ENCODE results near the gene DYRK3.

The DYRK3 gene

DNA sequence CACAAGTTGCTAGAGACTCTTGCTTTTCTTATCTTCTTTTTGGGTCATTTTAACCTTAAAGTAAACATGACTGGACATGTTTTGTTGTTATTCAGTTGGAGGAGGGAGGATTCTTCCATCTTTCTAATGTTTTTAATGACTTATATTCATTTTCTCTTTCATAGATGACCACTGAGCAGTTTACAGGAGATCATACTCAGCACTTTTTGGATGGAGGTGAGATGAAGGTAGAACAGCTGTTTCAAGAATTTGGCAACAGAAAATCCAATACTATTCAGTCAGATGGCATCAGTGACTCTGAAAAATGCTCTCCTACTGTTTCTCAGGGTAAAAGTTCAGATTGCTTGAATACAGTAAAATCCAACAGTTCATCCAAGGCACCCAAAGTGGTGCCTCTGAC, 11.9 kb downstream of the DYRK3 start:
- Mint-ChIP-seq H3K27ac (no peak overlapping the region), H3K9me3 (no peaks in the 10 kb centered on the region)

DNA sequence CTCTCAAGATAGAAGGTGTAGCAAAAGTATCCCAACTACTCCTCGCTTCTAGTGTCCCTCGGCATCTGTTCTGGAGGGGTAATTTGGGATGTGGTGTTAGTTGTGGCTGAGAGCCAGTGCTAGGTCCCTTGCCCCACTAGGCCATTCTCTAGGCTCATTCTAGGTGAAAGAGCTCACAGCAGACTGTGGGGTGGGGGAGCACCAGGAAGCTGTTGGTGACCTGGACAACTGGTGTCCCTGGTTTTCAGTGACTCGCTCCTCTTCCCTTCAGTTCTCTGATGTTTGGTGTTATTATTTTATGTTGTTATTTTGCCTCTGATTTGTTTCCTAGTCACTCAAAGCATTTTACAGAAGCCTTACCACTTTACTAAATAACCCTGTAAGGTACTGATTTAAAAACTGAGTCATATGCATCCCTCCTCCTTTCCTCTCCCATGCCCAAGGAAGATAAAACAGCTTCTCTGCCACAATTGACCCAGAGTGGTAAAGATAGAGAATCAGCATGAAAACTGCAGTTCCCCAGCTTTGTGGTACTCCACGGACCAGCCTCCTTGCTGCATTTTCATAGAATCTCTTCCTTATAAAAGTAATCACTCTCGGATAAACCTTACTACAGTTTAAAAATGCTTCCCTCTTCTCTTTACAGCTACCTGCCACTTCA, 14.1 kb downstream of the DYRK3 start:
- no peaks in the 10 kb centered on the region for H3K9me3 Mint-ChIP-seq
- no peaks in the 10 kb centered on the region for H3K4me1 Mint-ChIP-seq (ENCODE audit: low read depth)
- H3K27ac Mint-ChIP-seq = no peak overlapping the region
- H3K4me3 Mint-ChIP-seq = no peak overlapping the region
- H3K36me3 Mint-ChIP-seq (ENCODE audit: low read depth) = peaks cover 19% of the 10 kb centered on the region
- H3K27me3 Mint-ChIP-seq = no peaks in the 10 kb centered on the region

More for the DNA sequence above, 11.9 kb downstream of the DYRK3 start:
- Mint-ChIP-seq H3K36me3 (ENCODE audit: low read depth) (peaks cover 19% of the 10 kb centered on the region), H3K4me3 (no peak overlapping the region), H3K4me1 (ENCODE audit: low read depth) (no peaks in the 10 kb centered on the region), H3K27me3 (no peaks in the 10 kb centered on the region)

DNA sequence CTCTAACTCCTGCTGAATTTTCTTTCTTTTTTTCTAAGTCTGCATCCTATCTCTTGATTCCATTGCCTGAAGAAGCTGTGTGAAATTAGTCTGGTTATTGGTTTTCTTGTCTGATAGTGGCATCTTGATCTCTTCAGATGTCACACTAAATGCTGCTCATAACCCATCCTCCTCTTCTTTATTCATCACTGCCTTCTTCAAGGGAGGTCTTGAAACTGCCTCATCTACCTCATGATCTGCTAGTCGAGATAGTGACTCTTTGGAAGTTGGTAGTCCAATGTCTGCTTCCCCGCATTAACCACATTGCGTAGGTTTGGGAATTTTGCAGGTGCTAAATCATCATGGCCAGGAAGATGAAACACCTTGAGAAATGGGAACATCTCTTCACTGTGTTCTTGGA, 15.7 kb downstream of the DYRK3 start:
- no peaks in the 10 kb centered on the region for H3K4me1 Mint-ChIP-seq (ENCODE audit: low read depth)
- H3K27ac Mint-ChIP-seq = no peak overlapping the region
- H3K4me3 Mint-ChIP-seq = no peak overlapping the region

DNA sequence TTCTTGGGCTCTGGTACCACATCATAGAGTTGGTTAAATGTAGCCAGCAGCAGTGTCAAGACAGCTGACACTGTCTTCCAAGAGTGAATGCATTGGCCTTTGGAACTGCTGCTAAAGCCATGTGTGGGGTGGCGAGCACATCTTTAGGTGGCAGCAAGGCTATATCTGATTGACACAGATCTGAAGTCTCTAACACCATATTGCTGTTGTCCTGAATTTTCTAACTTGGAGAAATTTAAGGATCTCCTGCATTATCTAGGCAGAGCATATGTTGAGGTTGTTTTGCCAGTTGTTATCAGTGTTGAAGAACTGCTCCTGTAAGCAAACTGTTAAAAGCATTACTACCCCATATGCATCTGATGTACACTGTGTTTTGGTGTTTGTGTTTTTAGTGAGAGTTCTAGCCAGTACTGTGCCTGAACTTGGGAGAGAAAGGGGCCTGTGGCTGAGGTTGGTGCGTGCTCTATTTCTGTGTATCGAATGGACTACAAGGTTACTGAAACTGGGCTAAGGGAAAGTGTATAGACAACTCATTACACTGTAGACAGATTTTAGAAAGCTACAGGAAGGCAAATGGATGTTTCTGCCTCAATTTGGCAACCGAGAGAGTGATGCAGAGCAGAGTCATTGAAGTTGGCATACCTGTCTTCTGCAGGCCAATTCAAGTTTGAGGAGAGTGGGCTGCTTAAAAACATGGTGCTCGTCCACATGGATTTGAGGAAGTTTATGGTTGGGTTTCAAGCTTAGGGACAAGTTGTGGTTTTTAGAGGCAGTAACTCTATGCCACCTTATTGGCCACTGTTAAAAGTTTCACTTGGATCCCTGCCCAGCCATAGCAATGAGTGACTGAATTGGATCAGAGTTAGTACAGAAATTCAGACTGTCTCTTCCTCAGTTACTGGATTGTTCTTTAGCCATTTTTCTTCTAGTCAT, 16.9 kb downstream of the DYRK3 start:
- Mint-ChIP-seq H3K4me1 (ENCODE audit: low read depth) (no peaks in the 10 kb centered on the region), H3K4me3 (no peak overlapping the region), H3K9me3 (no peaks in the 10 kb centered on the region), H3K36me3 (ENCODE audit: low read depth) (peaks cover 16% of the 10 kb centered on the region), H3K27me3 (peaks cover 4% of the 10 kb centered on the region), H3K27ac (no peak overlapping the region)

More for the DNA sequence above, 15.7 kb downstream of the DYRK3 start:
- H3K27me3 Mint-ChIP-seq = no peaks in the 10 kb centered on the region
- peaks cover 19% of the 10 kb centered on the region for H3K36me3 Mint-ChIP-seq (ENCODE audit: low read depth)
- H3K9me3 Mint-ChIP-seq = no peaks in the 10 kb centered on the region

DNA sequence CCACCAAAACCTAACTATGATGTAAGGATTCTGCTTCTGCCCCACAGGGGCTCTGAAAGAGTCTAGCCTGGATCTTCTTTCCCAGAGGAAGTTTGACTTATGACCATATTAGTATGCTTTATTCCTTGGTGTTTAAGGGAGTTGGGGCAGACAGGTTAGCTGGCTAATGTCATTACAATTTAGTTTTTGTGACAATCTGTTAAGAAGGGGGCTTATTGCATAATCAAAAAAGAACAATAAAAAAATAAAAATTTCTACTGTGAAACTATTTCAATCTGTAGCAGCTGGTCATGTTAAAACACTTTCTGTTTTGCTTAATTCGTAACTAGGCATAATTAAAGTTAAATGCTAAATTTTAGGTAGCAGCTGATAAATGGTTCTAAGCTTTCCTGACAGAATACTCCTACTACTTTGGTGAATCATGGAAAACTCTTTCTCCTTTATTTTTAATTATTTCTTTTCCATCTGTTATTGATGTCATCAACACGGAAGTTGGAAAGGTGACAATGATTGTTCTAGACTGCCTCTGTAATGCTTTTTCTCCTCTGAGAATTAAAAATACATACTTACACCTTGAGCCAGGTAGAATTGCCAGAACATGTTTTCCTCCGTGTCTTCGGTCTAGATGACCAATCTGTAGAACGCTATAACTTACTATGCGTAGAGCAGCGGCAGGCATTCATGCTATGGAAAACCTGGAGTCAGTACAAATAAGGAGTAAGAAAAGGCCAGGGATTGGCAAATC, 18.6 kb downstream of the DYRK3 start:
- Mint-ChIP-seq H3K27ac (no peak overlapping the region), H3K4me3 (no peak overlapping the region), H3K9me3 (no peaks in the 10 kb centered on the region)

DNA sequence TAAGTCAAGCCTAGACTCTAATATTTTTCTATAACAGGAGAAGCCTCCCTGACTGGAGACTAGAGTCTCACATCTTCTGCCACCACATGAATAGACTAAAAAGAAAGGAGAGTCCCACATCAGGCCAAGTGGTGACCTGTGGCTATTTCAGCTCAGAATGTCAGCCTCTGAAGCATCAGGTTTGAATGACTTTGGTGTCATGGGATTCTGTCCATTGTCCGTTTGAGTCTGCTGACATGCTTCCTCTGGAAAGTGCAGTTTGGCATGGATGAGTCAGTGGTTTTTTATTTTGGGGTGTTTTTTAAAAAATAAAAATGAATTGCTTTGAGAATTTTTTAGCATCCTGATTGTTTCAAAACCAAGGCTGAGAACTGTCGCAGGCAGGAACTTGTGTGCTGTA, 19.5 kb downstream of the DYRK3 start:
- H3K4me1 Mint-ChIP-seq (ENCODE audit: low read depth) = peaks cover 6% of the 10 kb centered on the region
- no peaks in the 10 kb centered on the region for H3K36me3 Mint-ChIP-seq (ENCODE audit: low read depth)
- no peaks in the 10 kb centered on the region for H3K9me3 Mint-ChIP-seq
- H3K4me3 Mint-ChIP-seq = no peak overlapping the region
- H3K27ac Mint-ChIP-seq = no peak overlapping the region
- H3K27me3 Mint-ChIP-seq = peaks cover 21% of the 10 kb centered on the region

More for the DNA sequence above, 18.6 kb downstream of the DYRK3 start:
- Mint-ChIP-seq H3K27me3 (peaks cover 21% of the 10 kb centered on the region), H3K36me3 (ENCODE audit: low read depth) (peaks cover 5% of the 10 kb centered on the region), H3K4me1 (ENCODE audit: low read depth) (peaks cover 6% of the 10 kb centered on the region)

DNA sequence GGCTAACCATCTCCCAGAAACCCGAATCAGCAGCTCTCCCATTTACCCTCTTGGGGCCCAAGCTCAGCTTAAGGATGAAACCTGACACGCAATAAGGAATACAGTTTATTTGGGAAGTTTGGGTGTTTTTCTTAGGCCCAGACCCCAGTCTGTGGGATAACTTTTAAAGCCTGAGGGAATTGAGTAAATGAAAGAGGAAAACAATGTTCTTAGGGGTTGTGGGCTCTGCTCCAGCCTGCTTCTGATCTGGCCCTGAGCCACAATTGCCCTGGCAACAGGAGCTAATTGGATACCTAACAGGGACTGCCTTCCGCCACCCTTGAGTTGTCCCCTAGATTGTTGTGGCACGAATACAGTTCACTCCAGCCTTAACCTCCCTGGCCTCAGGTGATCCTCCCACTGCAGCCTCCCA, 20.1 kb downstream of the DYRK3 start:
- Mint-ChIP-seq H3K27me3 (peaks cover 21% of the 10 kb centered on the region), H3K4me1 (ENCODE audit: low read depth) (peaks cover 6% of the 10 kb centered on the region), H3K36me3 (ENCODE audit: low read depth) (no peaks in the 10 kb centered on the region), H3K9me3 (no peaks in the 10 kb centered on the region), H3K4me3 (no peak overlapping the region), H3K27ac (no peak overlapping the region)

DNA sequence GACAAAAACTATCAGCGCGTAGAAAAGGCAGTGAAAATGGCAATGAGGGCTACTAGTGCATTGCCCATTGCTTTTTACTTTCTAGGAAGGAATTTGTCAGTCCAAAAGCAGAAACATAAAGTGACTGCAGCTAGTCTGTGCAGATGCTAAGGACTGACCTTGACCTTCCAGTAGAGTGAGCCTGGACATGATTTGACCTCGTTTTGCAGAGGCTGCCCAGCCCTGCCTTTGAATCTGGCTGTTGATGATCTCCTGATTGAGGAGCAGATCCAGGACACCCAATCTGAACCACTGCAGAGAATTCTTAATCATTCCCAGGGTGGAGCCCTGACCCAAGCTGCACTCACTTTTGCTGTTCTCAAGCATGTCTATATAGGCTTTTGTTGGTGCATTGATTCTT, 21.6 kb downstream of the DYRK3 start:
- Mint-ChIP-seq H3K4me3 (no peak overlapping the region), H3K4me1 (ENCODE audit: low read depth) (peaks cover 7% of the 10 kb centered on the region), H3K9me3 (no peaks in the 10 kb centered on the region), H3K36me3 (ENCODE audit: low read depth) (no peaks in the 10 kb centered on the region), H3K27me3 (peaks cover 26% of the 10 kb centered on the region), H3K27ac (no peak overlapping the region)

DNA sequence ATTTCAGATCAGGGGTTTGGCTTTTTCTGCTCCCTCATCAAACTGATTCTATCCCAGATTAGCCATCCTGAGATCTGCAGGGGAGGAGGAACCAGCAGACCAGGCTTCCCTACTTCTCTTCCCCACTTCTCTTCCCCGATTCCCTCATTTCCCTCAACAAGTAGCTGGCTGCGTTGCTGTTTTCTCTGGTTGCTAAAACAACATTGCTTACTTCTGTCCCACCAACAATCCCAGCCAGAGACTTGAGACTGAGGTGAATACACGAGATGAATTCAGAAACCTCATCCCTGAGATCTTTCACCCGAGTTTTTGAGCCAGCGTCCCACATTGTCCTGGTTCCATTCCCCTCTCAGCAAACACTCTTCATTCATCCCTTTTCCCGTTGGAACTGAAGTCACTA, 22.4 kb downstream of the DYRK3 start:
- no peaks in the 10 kb centered on the region for H3K36me3 Mint-ChIP-seq (ENCODE audit: low read depth)
- peaks cover 15% of the 10 kb centered on the region for H3K4me1 Mint-ChIP-seq (ENCODE audit: low read depth)
- H3K27ac Mint-ChIP-seq = no peak overlapping the region
- H3K9me3 Mint-ChIP-seq = no peaks in the 10 kb centered on the region
- H3K4me3 Mint-ChIP-seq = no peak overlapping the region
- H3K27me3 Mint-ChIP-seq = peaks cover 30% of the 10 kb centered on the region

DNA sequence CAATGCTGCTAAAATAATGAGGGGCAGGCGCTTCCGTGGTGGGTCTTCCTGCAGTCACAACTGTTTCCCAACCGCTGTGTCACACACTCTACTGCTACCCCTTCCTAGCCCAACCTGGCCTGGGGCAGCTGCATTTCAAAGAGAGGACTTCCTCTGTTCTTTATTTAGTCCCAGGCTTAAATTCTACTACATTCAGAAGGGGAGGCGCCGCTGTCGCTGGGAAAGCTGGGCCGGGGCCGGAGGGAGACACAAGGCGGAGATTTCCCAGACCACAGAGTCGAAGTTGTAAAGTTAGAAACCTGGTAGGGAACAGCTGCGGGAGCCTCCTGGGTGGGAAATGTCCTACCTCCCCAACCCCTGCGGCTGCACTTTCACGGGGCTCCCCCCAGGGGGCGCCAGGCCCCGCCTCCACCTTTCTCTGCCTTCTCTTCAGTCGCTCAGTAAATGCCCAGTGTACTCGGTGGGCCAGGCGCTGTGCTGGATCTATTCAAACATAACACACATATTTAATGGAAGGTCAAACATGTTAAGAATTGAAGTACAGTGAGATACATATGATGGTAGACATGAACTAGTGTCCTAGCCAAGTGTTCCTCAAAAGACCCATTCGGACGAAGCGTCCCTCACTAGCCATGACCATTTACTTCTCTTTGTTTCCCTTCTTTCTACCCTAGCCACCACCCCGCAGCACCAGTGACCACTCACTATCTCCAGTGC, 23.1 kb downstream of the DYRK3 start:
- no peaks in the 10 kb centered on the region for H3K36me3 Mint-ChIP-seq (ENCODE audit: low read depth)
- peaks cover 37% of the 10 kb centered on the region for H3K27me3 Mint-ChIP-seq
- H3K4me1 Mint-ChIP-seq (ENCODE audit: low read depth) = peaks cover 22% of the 10 kb centered on the region
- peak overlapping the region; percentile 16 for H3K27ac Mint-ChIP-seq
- H3K9me3 Mint-ChIP-seq = no peaks in the 10 kb centered on the region
- no peak overlapping the region for H3K4me3 Mint-ChIP-seq

DNA sequence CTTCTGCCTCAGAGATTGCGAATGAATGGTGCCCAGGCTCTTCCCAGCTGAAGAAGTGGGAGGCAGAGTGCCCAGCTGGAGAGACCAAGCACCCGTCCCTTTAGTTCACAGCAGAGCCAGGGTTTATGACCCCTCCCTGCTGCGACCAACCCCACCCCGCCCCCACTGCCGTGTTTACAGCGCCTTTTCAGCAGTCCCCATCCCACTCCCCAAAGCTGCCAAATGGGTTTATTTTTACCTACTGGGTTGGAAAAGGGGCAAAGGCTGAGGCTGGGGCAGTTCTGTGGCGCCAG, 23.6 kb downstream of the DYRK3 start:
- Mint-ChIP-seq H3K27ac (peak overlapping the region; percentile 16), H3K4me3 (no peak overlapping the region), H3K36me3 (ENCODE audit: low read depth) (no peaks in the 10 kb centered on the region), H3K27me3 (peaks cover 40% of the 10 kb centered on the region), H3K9me3 (no peaks in the 10 kb centered on the region), H3K4me1 (ENCODE audit: low read depth) (peaks cover 27% of the 10 kb centered on the region)

DNA sequence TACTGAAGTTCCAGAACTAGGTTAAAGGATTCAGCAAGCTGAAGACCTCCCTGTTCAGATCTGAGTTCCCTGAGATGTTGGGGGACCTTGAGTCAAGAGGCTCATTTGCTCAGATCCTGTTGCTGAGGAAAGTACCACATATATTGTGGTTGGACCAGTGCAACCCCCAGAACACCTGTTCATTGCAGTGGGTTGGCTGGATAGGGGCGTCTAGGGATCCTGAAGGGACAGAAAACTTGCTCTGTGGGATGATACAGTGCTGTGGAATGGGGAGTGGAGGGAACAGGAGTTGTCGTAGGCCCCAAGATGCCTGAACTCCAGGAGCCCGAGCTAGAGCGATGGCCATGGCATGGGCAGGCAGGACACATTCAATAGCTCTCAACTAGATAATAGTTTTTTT, 24.8 kb downstream of the DYRK3 start:
- peaks cover 45% of the 10 kb centered on the region for H3K27me3 Mint-ChIP-seq
- H3K27ac Mint-ChIP-seq = no peak overlapping the region

DNA sequence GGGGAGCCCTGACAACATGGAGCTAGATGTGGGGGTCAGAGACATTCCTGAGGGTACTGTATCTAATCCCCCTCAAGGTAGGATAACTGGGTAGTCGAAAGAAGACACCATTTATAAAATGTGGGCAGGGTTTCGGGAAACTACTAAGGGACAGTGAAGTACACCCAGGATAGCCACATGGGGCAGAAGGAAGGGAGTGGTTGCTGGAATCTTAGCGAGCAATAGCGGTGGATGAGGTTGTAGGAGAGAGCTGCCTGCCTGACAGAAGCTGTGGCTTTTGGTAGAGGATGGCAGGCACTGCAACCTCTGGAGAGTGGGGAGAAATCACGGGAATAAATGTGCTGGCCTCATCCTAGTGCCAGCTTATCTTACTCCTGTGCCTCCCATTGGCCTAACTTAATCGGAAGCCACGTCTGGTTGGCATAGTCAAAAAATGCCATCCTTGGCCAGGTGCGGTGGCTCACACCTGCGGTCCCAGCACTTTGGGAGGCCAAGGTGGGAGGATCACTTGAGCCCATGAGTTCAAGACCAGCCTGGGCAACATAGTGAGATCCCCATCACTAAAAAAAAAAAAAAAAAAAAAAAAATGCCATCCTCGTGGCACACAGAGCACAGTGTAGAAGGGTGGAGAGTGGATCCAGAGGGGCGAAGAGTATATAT, 26.0 kb downstream of the DYRK3 start:
- Mint-ChIP-seq H3K4me1 (ENCODE audit: low read depth) (peaks cover 32% of the 10 kb centered on the region), H3K36me3 (ENCODE audit: low read depth) (no peaks in the 10 kb centered on the region), H3K27me3 (peaks cover 46% of the 10 kb centered on the region), H3K9me3 (no peaks in the 10 kb centered on the region), H3K4me3 (no peak overlapping the region), H3K27ac (no peak overlapping the region)

More for the DNA sequence above, 24.8 kb downstream of the DYRK3 start:
- H3K9me3 Mint-ChIP-seq = no peaks in the 10 kb centered on the region
- H3K4me1 Mint-ChIP-seq (ENCODE audit: low read depth) = peaks cover 32% of the 10 kb centered on the region
- H3K36me3 Mint-ChIP-seq (ENCODE audit: low read depth) = no peaks in the 10 kb centered on the region
- no peak overlapping the region for H3K4me3 Mint-ChIP-seq

DNA sequence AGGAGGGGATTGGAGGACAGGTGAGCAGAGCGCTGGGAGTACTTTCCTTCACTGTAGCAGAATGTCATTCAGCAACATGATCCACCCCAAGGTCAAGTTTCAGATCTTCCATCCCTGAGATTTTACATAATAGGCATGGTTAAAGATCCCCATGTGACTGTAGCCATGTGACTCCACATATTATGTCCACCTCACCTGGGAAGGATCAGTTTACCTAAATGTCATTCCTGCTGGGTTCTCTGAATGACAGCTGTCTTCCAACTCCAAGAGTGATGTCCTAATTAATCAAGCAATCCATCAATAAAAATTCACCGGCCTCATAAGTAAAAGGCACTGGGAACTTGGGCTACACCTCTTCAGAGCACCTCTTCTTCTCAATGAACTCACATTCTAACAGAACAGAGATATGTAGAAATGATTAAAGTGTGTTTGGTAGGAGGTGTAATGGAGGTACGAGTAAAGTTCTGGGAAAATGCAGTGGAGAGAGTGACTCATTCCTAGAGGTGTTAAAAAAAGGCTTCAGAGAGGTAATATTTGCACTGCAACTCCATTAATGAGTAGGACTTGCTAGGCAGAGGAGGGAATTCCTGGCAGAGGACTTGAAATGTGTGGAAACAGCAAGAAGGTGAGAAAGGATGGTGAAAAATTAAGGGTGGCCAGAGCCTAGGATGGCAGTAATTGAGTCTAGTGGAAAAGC, 27.2 kb downstream of the DYRK3 start:
- peak overlapping the region; percentile 37 for H3K27ac Mint-ChIP-seq
- H3K36me3 Mint-ChIP-seq (ENCODE audit: low read depth) = no peaks in the 10 kb centered on the region
- peak overlapping the region; percentile 36 for H3K4me3 Mint-ChIP-seq
- peaks cover 39% of the 10 kb centered on the region for H3K27me3 Mint-ChIP-seq
- H3K4me1 Mint-ChIP-seq (ENCODE audit: low read depth) = peaks cover 32% of the 10 kb centered on the region
- H3K9me3 Mint-ChIP-seq = no peaks in the 10 kb centered on the region

All from stimulated activated naive CD8-positive, alpha-beta T cell treated with anti-CD3 and anti-CD28 coated beads, Interleukin-15, Interleukin-2, amounts not matched to agents 100 ng/mL and 50 ng/mL, for 24 hours (primary cell).